ENCODE data around the gene AVPR2.
A peak's percentile ranks its signal among the peaks of the same experiment; 100 is the strongest.

AVPR2 gene

GRCh38 chrX:153869473-153870287, 34.8 kb upstream of the AVPR2 start:
- Histone ChIP-seq H3K4me3 (ENCODE audit: low read depth, low read length) (no peak overlapping the region), H3K4me1 (peaks cover 20% of the 10 kb centered on the region), H3K36me3 (peaks cover 78% of the 10 kb centered on the region), H3K9me3 (no peaks in the 10 kb centered on the region), H3K27me3 (no peaks in the 10 kb centered on the region)
- no peak for DNase-seq
- TF ChIP-seq CTCF (IDR thresholded peaks at IDR 0.05; ENCODE audit: low read depth, low read length): no peak

GRCh38 chrX:153870288-153870690, 34.2 kb upstream of the AVPR2 start:
- DNase-seq: no peak
- TF ChIP-seq CTCF (IDR thresholded peaks at IDR 0.05; ENCODE audit: low read depth, low read length): no peak
- Histone ChIP-seq H3K36me3 (peaks cover 72% of the 10 kb centered on the region), H3K27me3 (no peaks in the 10 kb centered on the region), H3K9me3 (no peaks in the 10 kb centered on the region), H3K4me3 (ENCODE audit: low read depth, low read length) (no peak overlapping the region), H3K4me1 (peaks cover 20% of the 10 kb centered on the region)

- DNase-seq: no peak
- no peaks in the 10 kb centered on the region for H3K9me3 ChIP-seq
- peak; percentile 22 for TF ChIP-seq CTCF (IDR thresholded peaks at IDR 0.05; ENCODE audit: low read depth, low read length)
- H3K27me3 ChIP-seq: no peaks in the 10 kb centered on the region
- H3K4me1 ChIP-seq: peaks cover 18% of the 10 kb centered on the region
- H3K36me3 ChIP-seq: peaks cover 66% of the 10 kb centered on the region
- no peak overlapping the region for H3K4me3 ChIP-seq (ENCODE audit: low read depth, low read length)
Observed at GRCh38 chrX:153870791-153871360, 33.6 kb upstream of the AVPR2 start.

- H3K27me3 ChIP-seq: no peaks in the 10 kb centered on the region
- no peak for TF ChIP-seq CTCF (IDR thresholded peaks at IDR 0.05; ENCODE audit: low read depth, low read length)
- peaks cover 62% of the 10 kb centered on the region for H3K36me3 ChIP-seq
- H3K9me3 ChIP-seq: no peaks in the 10 kb centered on the region
- H3K4me1 ChIP-seq: peaks cover 22% of the 10 kb centered on the region
- no peak for DNase-seq
- no peak overlapping the region for H3K4me3 ChIP-seq (ENCODE audit: low read depth, low read length)
Observed at GRCh38 chrX:153871451-153871850, 33.0 kb upstream of the AVPR2 start.

- H3K4me1 ChIP-seq: peaks cover 23% of the 10 kb centered on the region
- peaks cover 55% of the 10 kb centered on the region for H3K36me3 ChIP-seq
- no peak for DNase-seq
- TF ChIP-seq CTCF (IDR thresholded peaks at IDR 0.05; ENCODE audit: low read depth, low read length): no peak
- H3K27me3 ChIP-seq: no peaks in the 10 kb centered on the region
- peak overlapping the region; percentile 41; the same call in 1 of the 2 replicates for H3K4me3 ChIP-seq (ENCODE audit: low read depth, low read length)
- no peaks in the 10 kb centered on the region for H3K9me3 ChIP-seq
Observed at GRCh38 chrX:153871946-153872878, 32.3 kb upstream of the AVPR2 start.

All from BE2C (cell line).